ENCODE results near the gene NTF4.

DNA sequence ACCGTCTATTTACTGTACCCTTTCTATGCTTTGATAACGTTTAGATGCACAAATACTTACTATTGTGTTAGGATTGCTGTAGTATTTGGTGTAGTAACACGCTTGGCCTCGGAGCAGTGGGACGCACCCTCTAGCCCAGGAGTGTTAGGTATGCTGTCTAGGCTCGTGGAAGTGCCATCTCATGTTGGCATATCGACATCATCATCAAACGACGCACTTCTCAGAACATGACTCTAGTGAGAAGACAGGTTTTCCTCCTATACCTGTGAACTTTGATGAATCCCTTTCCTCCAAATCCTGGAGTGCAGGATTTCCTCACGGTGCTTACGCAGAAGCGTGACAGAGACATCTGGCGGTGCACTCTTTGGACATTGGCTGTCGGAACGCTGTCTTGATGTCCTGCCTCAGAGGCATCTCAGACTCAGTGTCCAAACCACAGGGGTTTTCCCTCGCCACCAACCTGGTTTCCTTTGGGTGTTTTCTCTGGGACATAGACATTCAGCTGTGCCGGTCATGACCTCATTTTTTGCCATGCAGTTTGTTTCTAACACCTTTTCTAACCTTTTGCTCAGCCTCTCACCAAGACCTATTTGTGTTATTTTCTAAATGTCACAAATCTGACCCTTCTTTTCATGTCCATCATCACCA, 26.9 kb upstream of the NTF4 start:
- TF ChIP-seq, protein P1, sequence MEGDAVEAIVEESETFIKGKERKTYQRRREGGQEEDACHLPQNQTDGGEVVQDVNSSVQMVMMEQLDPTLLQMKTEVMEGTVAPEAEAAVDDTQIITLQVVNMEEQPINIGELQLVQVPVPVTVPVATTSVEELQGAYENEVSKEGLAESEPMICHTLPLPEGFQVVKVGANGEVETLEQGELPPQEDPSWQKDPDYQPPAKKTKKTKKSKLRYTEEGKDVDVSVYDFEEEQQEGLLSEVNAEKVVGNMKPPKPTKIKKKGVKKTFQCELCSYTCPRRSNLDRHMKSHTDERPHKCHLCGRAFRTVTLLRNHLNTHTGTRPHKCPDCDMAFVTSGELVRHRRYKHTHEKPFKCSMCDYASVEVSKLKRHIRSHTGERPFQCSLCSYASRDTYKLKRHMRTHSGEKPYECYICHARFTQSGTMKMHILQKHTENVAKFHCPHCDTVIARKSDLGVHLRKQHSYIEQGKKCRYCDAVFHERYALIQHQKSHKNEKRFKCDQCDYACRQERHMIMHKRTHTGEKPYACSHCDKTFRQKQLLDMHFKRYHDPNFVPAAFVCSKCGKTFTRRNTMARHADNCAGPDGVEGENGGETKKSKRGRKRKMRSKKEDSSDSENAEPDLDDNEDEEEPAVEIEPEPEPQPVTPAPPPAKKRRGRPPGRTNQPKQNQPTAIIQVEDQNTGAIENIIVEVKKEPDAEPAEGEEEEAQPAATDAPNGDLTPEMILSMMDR (IDR thresholded peaks at IDR 0.05) = no peak
- TF ChIP-seq EZH2 (IDR thresholded peaks at IDR 0.05) = no peak

Measured in neural progenitor cell (in vitro differentiated cells).